Measurements from ENCODE around the gene MARCHF9.

MARCHF9 gene

GRCh38 chr12:57756406-57757341, 1.8 kb downstream of the MARCHF9 start:
- peak; percentile 71 for DNase-seq

DNA sequence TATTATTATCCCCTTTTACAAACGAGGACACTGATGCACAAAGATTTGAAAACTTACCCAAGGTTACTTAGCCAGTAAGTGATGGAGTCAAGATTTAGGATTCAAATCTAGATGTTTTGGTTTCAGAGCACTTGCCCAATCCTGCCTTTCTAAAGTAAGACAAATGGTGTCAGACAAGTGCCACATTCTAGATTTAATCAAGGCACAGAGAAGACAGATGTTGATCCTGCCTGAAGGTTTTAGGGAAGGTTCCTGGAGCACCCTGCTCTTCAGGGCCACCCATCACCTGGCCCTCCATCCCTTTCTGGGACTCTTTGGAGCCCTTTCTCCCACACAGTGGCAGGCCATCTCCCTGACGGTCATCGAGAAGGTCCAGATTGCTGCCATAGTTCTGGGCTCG, 2.9 kb downstream of the MARCHF9 start:
- DNase-seq: no peak

- DNase-seq: no peak
Measured at GRCh38 chr12:57758552-57759359, 3.9 kb downstream of the MARCHF9 start.

- DNase-seq: peak; percentile 60
Measured at GRCh38 chr12:57759360-57759980, 4.6 kb downstream of the MARCHF9 start.

DNA sequence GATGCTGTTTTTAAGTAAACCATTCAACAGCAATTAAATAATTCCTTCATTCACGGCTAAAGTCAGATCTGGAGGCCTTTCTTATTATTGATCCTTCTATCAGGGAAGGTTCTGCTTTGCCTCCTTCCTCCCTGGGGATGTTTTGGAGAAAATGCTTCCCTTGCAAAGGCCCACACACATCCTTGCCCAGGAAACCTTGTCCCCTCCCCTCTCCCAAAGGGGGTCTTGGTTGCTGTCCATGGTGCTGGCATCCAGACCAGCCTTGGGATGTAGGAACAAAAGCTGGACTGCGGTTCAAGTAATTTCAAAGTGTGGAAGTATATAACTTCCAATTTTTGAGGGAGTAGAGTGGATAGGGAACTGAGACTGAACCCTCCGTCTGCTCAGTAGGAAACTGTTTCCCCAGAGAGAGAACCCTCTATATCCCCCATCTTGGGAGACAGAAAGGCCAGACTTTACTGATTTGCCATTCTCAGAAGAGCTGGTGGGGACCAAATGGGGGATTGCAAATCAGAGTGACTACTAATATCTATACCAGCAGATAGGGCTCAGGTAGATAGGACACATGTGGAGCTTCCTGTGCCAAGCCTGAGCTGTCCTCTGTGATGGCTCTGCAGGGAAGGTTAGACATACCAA, 5.6 kb downstream of the MARCHF9 start:
- DNase-seq: no peak

GRCh38 chr12:57761391-57761998, 6.6 kb downstream of the MARCHF9 start:
- no peak for DNase-seq

DNA sequence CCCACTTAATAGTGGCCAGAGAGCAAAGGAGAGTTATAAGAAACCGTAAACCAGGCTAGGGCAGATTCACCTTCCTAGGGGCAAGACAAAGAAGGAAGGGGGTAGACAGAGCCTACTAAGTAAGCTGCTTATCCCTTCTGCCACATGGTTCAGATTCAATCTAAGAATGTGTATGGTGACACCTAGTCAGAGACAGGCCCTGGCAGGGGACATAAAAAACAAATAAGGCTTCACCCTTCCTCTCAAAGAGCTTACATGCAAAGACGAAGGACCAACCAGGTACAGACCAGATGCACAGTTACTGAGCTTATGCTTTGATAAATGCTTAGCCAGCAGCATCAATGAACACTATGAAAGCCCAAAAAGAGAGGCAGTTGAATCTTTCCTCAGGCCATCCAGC, 7.6 kb downstream of the MARCHF9 start:
- no peak for DNase-seq

DNA sequence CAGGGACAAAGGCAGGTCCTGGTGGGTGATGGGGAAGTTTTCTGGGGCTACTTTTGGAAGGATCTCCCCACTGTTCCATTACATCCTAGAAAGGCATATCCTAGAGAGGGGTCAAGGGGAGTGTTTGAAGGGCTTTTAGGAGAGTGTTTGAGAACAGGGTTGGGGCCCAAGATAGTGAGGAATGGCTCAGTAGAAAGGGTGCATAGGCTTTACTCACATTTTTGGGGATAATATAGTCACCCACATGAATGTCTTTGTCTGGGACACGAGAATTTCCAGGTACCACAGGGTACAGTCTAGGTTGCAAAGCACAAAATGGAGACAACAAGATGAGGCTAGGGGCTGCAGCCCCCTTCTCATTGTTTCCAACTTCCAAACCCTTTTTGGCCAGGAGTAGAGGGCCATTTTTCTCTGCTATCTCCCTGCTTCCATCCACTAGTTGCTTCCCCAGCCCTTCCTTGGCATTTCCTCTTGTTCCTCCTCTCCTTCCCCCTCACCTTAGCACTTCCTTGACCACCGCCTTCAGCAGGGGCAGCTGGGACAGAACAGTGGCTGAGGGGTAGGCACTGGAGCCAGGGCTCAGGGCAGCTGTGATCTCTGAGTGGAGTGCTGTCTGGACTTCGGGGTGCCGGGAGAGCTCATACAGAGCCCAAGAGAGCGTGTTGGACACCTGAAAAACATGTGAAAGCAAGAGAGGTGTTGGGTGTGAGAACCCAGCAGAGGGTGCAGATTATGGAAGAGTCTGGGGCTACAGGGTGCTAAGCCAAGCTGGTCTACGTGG, 9.2 kb downstream of the MARCHF9 start:
- no peak for DNase-seq

DNA sequence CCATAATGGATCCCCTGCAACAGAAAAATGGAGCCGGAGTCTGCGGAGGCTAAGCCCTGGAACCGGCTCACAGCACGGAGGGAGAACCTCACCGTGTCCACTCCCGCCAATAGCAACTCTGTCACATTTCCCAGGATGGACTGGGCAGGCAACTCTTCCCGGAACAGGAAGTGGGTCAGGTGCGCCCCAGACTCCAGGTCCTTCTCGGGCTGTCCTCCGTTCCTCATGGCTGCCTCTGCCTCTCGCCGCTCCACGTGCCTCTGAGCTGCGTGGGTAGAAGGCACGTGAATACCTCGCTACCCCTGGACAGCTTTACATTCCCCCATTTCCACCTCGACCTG, 9.7 kb downstream of the MARCHF9 start:
- no peak for DNase-seq

DNA sequence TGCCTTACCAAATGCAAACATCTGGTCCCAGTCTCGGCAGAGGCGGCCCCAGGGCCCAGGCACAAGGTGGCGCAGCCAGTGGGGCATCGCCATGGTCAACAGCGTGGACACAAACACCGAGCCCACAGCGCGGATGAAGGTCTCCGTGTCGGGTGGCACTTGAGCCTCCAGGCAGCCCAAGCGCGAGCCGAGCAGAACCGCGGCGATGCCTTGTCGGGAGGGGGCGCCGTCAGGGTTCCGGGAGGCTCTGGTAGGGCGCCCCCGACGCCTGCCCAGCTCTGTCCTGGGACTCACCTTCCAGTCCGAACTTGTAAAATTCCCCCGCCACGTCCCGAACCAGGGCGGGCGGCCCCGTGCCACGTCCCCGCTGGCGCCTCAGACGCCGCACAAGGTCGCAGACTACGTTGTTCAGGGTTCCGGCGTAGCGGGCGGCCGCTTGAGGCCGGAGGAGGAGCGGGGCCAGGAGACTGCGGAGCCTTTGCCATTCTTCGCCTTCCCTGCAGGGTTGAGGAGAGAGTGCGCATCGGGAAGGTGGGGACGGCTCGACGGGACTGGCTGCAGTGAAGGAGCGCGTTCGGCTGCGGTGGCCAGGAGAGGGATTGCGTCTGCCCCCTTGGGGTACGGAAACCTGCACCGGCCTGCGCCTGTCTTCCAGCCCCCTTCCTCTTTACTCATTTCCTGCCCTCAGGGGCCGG, 10.2 kb downstream of the MARCHF9 start:
- DNase-seq: peak; percentile 45

DNA sequence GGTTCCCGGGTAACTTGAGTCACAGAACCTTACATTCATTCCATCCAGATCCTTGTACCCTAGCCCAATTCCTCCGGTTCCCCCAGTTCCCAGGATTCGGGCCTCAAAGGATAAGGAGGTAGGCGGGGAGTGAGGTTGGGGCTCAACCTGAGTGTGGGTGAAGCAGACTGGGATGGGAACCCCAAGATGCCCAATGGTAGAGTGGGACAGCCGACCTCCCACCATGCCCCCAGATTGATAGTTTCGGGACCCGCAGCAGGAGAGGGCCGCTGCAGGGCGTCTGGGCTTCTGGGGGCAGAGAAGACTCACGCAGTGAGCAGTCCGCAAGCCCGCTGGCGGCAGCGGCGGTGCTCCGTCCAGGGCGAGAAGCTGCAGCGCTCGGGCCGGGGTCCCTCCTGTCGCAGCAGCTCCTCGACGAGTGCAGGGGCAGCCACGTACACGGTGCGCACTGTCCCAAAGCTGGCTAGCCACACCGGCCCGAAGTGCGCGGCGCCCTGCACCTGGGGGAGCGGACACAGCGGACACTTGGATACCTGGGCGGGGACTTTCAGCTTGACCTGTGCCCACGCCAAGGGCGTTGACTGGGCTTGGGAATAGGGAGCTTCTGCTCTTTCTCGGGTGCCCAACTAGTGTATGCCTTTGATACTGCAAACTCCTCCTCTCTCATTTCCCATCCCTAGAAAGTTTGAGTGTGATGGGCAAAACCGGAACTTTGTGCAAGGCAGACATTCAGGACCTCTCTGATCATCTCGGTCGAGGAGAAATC, 11.0 kb downstream of the MARCHF9 start:
- DNase-seq: no peak

DNA sequence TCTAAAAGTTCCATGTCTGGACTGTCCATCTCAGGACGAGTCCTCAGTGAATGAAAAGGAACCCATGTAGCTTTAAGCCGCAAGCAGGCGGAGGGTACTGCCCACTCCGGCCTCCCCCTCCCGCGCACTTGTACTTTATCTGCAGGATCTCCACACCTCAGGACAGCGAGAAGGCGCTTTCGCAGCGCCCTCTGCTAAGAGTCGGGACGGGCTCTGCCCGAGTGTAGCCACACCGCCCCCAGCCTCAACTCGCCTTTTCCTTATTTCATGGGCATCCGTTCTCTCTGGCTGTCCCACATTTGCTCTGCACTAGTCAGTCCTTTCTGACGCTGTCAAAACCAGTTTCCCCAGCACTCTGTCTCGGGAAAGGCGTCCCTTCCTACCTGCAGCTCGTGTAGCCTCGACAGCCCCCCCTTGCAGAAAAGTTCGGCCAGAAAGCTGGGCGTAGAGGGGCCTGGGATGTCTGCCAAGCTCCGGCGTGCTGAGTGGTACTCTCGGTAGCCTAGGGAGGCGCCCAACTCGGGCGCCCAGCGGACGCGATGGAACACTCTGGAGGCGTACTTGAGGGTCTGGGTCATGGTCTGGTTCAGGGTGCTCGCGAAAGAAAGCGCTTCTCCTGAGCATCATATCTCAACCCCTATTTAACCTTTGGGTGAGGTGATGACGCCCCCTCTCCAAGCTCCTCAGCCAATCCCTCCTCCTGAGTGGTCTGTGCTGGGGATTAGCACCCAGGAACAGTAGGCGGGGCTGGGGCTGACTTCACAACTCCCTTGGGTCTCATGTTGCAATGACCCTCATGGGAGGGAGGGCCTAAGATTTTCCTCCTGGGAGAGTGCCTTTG, 11.8 kb downstream of the MARCHF9 start, which contains the start of gene CYP27B1:
CYP27B1 (minus strand) TSS at position 615 of the 841 bp plus-strand sequence; CDS start at position 578, 37 bp downstream.
- DNase-seq: peak; percentile 42

- DNase-seq: no peak
Measured at GRCh38 chr12:57767305-57767698, 12.4 kb downstream of the MARCHF9 start.

- DNase-seq: no peak
Measured at GRCh38 chr12:57767876-57768275, 13.0 kb downstream of the MARCHF9 start.

DNA sequence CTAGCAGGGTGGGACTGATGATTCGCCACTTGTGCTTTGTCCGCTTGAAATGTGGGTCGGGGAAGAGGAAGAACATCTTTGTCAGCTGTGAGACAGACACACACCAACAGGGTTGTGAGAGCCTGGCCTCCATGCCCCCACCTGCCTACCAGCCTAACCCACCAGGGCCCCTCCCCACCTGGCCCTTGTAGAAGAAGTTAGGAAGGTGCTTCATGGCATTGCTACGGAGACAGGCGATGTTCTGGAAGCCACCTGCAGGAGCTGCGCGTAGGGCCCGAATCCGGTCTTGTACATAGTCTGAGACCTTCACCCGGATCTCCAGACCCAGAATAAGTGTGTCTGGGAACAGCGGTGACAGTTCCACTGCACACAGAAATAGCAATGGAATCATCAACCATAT, 14.7 kb downstream of the MARCHF9 start:
- DNase-seq: no peak

DNA sequence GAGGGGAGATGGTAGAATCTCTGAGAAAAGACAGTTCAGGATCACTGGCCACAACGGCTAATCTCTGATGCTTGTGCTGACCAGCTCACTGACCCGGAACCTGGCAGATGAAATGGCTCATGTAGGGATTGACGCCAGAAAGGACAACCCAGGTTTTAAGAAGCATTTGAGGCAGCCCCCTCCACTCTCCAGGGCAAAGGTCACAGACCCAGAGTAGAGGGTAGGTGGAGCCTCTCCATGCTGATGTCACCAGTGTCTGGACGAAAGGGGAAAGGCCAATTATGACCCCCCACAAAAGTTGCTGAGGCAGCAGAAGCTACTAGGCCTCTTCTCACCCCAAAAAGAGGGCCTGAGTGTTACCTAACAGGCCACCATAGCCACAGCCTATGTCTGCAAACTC, 15.8 kb downstream of the MARCHF9 start:
- DNase-seq: no peak

- DNase-seq: peak; percentile 96
Measured at GRCh38 chr12:57771236-57771872, 16.5 kb downstream of the MARCHF9 start.

- peak; percentile 98 for DNase-seq
Measured at GRCh38 chr12:57771873-57772428, 17.0 kb downstream of the MARCHF9 start, which contains the start of gene METTL1. Gene METTL1 (minus strand): TSS chr12:57772105. CDS start chr12:57772083, 22 bp downstream.
